Raji (cell line): ENCODE results near the gene MYRFL.

ENCODE experiments used
- POLR2A ChIP-seq: IDR thresholded peaks from 2 replicates; pipeline ENCODE4 v1.6.1; 2011; ENCODE audit warnings: low read depth, low read length, control low read depth; ENCODE audit not compliant: insufficient read depth

Gene MYRFL

DNA sequence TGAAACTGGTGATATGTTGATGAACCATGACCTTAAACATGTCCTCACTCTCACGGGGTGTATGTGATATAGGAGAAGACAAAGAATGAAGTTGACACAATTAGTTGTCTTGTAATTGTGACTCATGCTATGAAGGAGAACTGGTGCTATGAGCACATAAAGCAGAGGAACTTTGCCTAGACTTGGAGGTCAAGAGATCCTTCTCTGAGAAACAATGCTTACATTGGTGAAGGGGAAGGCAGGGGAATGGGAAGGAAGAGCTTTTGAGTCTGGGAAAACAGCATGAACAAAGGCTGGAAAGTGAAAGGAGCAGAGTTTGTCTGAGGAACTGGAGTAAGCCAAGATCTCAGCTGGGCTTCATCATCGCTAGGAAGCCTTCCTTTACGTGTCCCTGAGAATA lies 83.2 kb downstream of the MYRFL start:
- TF ChIP-seq POLR2A: no peak

DNA sequence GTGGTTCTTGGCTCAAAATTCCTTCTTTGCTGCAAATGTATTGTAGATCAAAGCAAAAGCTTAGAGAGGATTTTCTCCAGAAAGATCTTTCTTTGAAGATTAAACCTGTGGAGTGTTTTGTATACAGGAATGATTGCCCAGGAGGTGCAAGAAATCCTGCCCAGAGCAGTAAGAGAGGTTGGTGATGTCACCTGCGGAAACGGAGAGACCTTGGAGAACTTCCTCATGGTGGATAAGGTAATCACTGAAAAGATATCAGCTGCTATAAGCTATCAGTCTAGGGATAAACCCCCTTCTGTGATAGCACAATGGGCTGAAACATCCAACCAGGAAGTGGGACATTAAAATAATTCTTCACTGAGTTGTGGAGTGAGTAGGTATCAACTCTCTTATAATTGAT lies 85.7 kb downstream of the MYRFL start:
- TF ChIP-seq POLR2A: no peak

GRCh38 chr12:69913526-69913925 lies 88.5 kb downstream of the MYRFL start:
- no peak for TF ChIP-seq POLR2A

DNA sequence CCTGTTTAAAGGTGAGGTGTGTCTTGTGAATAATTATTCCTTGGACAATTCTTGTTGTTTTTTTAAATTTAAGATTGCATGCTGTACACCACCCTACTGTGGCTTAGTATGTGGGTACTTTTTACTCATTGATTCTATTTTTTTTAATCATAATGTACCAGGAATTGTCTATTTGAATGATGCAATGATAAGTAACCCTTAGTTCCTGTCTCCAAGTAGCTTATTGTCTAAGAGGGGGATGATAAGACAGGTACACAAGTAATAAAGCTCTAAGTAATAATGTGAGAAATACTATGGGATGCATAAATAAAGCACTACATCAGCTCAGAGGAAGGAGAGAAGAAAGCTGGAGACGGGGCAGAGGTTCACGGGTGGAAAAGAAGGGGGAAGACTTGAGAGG lies 90.9 kb downstream of the MYRFL start:
- TF ChIP-seq POLR2A: no peak

DNA sequence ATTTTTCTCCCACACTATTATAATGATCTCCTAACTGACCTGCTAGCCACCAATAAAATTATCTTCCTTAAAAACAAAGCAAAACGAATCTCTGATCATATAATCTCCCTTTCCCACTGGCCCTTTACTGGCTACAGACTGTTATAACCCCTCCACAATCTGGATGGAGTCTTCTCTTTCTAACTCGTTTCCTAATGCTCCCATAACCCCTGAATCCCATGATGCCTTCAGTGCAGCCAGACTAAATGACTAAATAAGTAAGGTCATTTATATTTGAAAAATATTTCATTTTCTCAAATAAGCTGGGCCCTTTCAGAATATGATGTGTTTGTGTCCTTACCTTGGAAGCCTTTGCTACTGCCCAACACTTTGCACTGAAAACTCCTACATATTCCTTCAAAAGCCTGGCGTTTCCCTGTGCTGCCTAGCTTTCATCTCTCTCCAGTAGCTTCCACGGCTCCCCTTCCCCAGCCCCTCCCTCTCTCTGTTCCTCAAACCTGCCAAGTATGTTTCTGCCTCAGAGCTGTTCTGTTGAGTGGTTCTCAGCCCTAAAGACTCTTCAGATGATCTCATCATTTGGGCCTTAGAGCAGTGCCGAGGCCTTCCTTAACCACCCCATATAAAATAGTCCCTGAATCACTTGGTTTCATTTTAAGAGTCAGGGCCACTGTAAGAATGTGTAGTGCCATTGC lies 91.7 kb downstream of the MYRFL start:
- TF ChIP-seq POLR2A: no peak

- TF ChIP-seq POLR2A: no peak
Measured at GRCh38 chr12:69918287-69918686, 93.3 kb downstream of the MYRFL start.

- no peak for TF ChIP-seq POLR2A
Measured at GRCh38 chr12:69919495-69919894, 94.5 kb downstream of the MYRFL start.

DNA sequence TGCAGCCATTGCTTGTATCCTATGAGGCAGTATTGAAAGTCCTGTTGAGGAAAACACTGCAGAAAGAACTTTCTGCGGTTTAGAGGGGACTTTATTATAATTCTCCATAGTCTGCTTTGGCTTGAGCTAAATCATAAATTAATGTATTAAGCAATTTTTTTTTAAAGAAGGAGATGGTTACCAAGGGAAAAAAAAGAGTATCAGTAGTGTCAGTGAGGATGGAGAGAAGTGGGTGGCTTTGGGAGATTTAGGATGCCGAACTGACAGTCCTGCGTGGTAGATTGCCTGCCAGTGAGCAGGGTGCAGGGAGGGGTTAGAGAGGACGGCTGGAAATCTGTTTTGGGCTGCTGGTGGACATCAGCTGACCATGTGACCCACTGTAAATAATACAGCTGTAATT lies 96.8 kb downstream of the MYRFL start:
- TF ChIP-seq POLR2A: no peak

DNA sequence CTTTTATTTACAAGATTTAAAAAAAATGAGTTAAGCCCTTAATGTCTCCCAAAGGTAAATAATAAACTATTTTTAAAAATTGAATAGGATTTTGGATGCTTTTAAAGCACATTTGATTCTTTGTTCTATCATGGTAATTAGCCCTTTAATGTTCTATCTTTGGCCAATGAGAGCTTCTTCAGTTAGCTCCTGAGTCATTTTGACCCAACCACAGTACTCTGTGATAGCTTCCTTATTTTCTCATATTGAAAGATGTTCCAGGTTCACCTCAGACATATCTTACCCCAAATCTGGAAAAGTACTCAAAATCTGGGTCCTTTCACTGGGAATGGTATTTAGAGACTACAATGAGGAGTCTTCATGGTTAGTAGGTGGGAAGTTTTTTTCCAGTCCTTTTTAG lies 98.0 kb downstream of the MYRFL start:
- TF ChIP-seq POLR2A: no peak

DNA sequence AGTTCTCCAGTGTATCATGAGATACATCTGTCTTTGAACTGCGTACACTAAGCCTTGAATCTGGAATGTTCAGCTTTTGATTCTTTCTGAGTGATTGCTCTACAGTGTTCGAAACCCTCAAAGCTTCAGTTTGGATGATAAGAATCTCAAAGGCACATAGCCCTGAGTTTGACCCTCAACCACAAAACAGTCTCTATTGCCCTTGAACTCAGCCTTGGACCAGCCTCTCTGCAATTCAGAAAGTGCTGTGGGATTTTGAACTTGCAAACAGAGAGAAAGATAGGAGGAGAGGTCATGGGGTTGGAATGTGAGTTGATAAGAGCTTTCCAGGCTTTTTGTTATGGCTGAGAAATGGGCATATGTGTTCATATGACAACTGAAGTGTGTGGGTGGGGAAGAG lies 100.3 kb downstream of the MYRFL start:
- TF ChIP-seq POLR2A: no peak

- TF ChIP-seq POLR2A: no peak
Measured at GRCh38 chr12:69927164-69927563, 102.1 kb downstream of the MYRFL start.

GRCh38 chr12:69929125-69929524 lies 104.1 kb downstream of the MYRFL start:
- no peak for TF ChIP-seq POLR2A

- no peak for TF ChIP-seq POLR2A
Measured at GRCh38 chr12:69929531-69929930, 104.5 kb downstream of the MYRFL start.

- TF ChIP-seq POLR2A: no peak
Measured at GRCh38 chr12:69931569-69931968, 106.5 kb downstream of the MYRFL start.

- TF ChIP-seq POLR2A: no peak
Measured at GRCh38 chr12:69932154-69932553, 107.1 kb downstream of the MYRFL start.

DNA sequence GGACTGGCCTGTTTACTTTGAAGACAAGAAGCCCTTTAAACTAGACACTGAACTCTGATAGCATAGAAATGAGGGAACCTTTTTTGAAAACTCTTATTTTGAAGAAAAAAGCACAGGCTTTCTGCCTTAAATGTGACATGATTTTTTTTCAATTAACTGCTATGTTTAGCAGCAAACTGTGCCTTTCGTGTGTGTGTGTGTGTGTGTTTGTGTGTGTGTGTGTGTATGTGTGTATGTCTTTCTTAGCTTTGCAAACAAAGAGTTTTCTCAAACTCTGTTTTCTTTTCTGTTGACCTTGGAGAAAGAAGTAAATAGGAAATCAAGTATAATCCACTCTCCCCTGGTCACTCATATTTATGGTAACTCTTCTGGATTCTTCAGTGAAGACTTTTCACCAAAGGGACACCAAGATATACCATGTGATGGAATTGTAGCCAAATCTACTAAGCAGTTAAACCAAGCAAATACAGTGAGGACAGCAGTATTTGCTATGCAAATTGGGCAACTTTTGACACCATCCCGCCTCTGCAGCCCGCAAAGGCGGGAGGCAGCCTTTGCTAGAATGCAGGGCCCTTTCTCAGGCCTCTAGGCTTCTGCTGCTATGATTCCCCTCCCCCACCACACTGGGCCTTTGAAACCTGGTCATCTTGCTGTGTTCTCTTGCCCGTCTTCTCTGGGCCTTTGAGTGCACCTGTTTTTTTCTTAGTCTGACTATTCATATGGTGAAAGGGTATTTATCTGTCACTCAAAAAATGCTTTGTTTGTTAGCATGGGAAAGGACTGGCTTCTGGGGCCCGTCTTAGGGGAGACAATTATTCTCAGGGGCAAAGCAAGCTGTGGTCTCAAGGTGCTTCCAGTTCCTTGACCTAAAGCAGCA lies 107.9 kb downstream of the MYRFL start:
- TF ChIP-seq POLR2A: no peak
